NT2/D1 (cell line): ENCODE measurements around the gene SMPD4.
"Not testable (repeated sequence)": the region's sequence is repeated elsewhere in the genome, so short reads cannot be mapped to it uniquely, and the experiment has no call there.

ENCODE experiments used
- DNase-seq: peaks from one replicate; pipeline ENCODE4 v3.0.0-alpha.2; 2011; ENCODE audit warnings: low read depth, low spot score
- H3K27me3 ChIP-seq: 2 replicates; pipeline ENCODE4 v1.6.0; 2011; ENCODE audit warnings: mild to moderate bottlenecking; ENCODE audit not compliant: insufficient read length, insufficient read depth
- H3K36me3 ChIP-seq: 2 replicates; pipeline ENCODE4 v1.6.1; 2011; ENCODE audit warnings: mild to moderate bottlenecking, low read length, mixed read lengths; ENCODE audit not compliant: insufficient read depth, insufficient read length
- H3K4me1 ChIP-seq: 2 replicates; pipeline ENCODE4 v1.5.1; 2011; ENCODE audit not compliant: insufficient read depth, insufficient read length
- H3K4me3 ChIP-seq: 2 replicates; pipeline ENCODE4 v1.5.1; 2011; ENCODE audit warnings: low read depth; ENCODE audit not compliant: insufficient read length
- H3K9ac ChIP-seq: 2 replicates; pipeline ENCODE4 v1.6.0; 2011; ENCODE audit warnings: low read depth; ENCODE audit not compliant: insufficient read length
- H3K9me3 ChIP-seq: 2 replicates; pipeline ENCODE4 v1.5.1; 2011; ENCODE audit warnings: mild to moderate bottlenecking, low read length; ENCODE audit not compliant: insufficient read depth

The SMPD4 gene

DNA sequence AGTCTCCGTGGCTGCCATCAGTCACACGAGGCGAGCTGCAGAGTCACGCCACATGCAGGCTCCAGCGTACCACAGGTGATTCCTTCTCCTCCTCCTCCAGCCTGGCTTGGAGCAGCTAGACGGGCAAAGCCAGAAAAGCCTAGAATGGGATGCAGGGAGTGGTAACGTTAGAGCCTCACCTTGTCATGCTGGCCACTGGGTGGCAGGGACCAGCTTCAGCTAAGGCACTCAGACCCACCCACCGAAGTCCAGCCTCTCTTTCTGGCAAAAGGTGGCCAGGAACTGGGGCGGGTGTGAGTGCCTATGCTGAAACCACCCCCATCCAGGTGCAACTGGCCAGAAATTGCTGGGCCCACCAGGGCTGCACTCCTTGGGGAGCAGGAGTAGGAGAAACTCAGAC is 53.7 kb downstream of the SMPD4 start:
- not testable (repeated sequence) for H3K4me1 ChIP-seq, H3K4me3 ChIP-seq, H3K9ac ChIP-seq, H3K27me3 ChIP-seq, H3K9me3 ChIP-seq, DNase-seq, H3K36me3 ChIP-seq

DNA sequence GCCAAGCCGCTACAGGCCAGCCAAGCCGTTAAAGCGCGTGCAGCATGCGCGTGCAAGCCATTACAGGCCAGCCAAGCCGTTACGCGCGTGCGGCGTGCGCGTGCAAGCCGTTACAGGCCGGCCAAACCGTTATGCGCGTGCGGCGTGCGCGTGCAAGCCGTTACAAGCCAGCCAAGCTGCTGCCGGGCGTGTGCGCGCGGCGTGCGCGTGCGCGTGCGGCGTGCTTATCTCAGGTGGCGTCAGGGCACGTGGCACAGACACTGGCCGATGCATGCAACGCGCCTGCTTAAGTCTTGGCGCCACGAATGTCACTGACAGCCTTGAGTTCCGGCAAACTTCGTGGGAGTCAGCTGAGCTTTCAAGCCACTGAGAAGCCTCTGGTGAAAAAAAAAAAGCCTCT is 60.5 kb downstream of the SMPD4 start:
- not testable (repeated sequence) for H3K9me3 ChIP-seq, H3K36me3 ChIP-seq, H3K4me1 ChIP-seq, H3K9ac ChIP-seq, H3K27me3 ChIP-seq, DNase-seq, H3K4me3 ChIP-seq

DNA sequence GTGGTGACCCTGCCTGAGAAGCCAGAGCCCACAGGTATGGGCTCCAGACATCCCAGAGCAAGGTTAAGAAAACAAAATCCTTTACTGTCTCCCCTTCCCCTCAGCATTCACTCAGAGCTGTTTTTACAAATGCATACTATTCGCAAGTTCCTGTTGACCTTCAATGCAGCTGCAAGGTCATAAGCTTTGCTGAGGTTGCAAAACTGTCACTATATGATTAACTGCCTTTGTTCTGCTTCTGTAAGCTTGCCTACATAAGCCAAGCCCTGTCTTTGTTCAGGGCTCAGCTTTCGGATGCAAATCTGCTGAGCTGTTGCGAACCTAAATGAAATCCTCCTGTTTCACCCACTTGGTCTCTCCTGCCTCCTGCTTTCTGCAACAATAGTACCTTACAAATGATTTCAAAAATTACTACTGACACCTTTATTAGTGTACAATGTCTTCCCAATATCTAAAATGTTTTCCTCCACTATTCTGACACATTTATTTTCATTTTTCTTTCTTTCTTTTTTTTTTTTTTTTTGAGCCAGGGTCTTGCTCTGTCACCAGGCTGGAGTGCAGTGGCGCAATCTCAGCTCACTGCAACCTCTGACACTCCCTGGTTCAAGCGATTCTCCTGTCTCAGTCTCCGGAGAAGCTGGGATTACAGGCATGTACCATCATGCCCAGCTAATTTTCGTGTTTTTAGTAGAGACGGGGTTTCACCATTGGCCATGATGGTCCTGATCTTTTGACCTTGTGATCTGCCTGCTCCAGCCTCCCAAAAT is 78.6 kb downstream of the SMPD4 start:
- H3K9ac ChIP-seq, H3K4me3 ChIP-seq, DNase-seq, H3K36me3 ChIP-seq, H3K9me3 ChIP-seq, H3K27me3 ChIP-seq, H3K4me1 ChIP-seq: not testable (repeated sequence)
